Activated CD4-positive, alpha-beta T cell treated with anti-CD3 and anti-CD28 coated beads, Interleukin-2, amount 50 U/mL, for 24 hours (primary cell): ENCODE data around the gene OSCAR.

Experiments
- DNase-seq, 2 donors: peaks; one replicate each; pipeline ENCODE4 v3.0.0-alpha.2; 2020; ENCODE audit warnings: low read depth in 1 of 2, low spot score in 1 of 2

The OSCAR gene

GRCh38 chr19:54095136-54095858 is 5.3 kb downstream of the OSCAR start:
- no peak for DNase-seq

GRCh38 chr19:54094426-54095000 is 6.1 kb downstream of the OSCAR start:
- DNase-seq, result no peak

GRCh38 chr19:54084410-54084809 is 16.2 kb downstream of the OSCAR start:
- no peak for DNase-seq

- no peak for DNase-seq
Measured at GRCh38 chr19:54081032-54081431, 19.6 kb downstream of the OSCAR start, which contains the start of gene TARM1. TARM1 (minus strand) TSS chr19:54081365; CDS start chr19:54081340, 25 bp downstream.

GRCh38 chr19:54077334-54077733 is 23.3 kb downstream of the OSCAR start:
- no peak for DNase-seq

- DNase-seq, result no peak
Measured at GRCh38 chr19:54074851-54075250, 25.8 kb downstream of the OSCAR start.

GRCh38 chr19:54073829-54074228 is 26.8 kb downstream of the OSCAR start:
- no peak for DNase-seq

GRCh38 chr19:54069470-54069869 is 31.1 kb downstream of the OSCAR start:
- DNase-seq, result no peak

GRCh38 chr19:54063350-54064116 is 37.1 kb downstream of the OSCAR start, which contains the start of gene VSTM1:
VSTM1 (minus strand) TSS chr19:54063897; CDS start chr19:54063777, 120 bp downstream.
- no peak for DNase-seq

- no peak for DNase-seq
Measured at GRCh38 chr19:54062643-54063042, 38.0 kb downstream of the OSCAR start.

- no peak for DNase-seq
Measured at GRCh38 chr19:54047616-54048015, 53.0 kb downstream of the OSCAR start.

- no peak for DNase-seq
Measured at GRCh38 chr19:54045771-54046170, 54.8 kb downstream of the OSCAR start.
